WTC11 (cell line): ENCODE results near the gene UFC1. TPM values are rescaled to one million over a fixed set of nuclear protein-coding genes. Genes with fewer than 3 reads are reported as not detected.

Source experiments
- ATAC-seq: fragments of 200-7000 bp; cut with Tn5 transposase; 2 replicates; pipeline ENCODE4 v1.10.0; 2021; ENCODE audit warnings: mild to moderate bottlenecking, moderate library complexity
- CTCF ChIA-PET: fragments of 300-600 bp; sonication (Branson Sonifier 250); formaldehyde crosslinking; loops from one replicate; lab custom pipeline; 2021; ENCODE audit warnings: antibody characterized with exemption; lab: Charles Lee
- POLR2A ChIA-PET: fragments of 350-600 bp; sonication (Branson Sonifier 250); formaldehyde crosslinking; loops from one replicate; lab custom pipeline; 2021; ENCODE audit warnings: antibody characterized with exemption; lab: Charles Lee
- DNase-seq: peaks from one replicate; pipeline ENCODE4 v3.0.0; 2021; ENCODE audit warnings: low spot score
- H3K27ac Mint-ChIP-seq: 2 replicates; pipeline ENCODE4 v1.8.0; 2021; ENCODE audit warnings: mixed read lengths
- H3K27me3 Mint-ChIP-seq: 2 replicates; pipeline ENCODE4 v1.8.0; 2021; ENCODE audit warnings: low read depth, mild to moderate bottlenecking, moderate library complexity, mixed read lengths
- H3K36me3 Mint-ChIP-seq: 2 replicates; pipeline ENCODE4 v1.8.0; 2021; ENCODE audit warnings: mixed read lengths
- H3K4me1 Mint-ChIP-seq: 2 replicates; pipeline ENCODE4 v1.8.0; 2022; ENCODE audit warnings: mixed read lengths
- H3K4me3 Mint-ChIP-seq: 2 replicates; pipeline ENCODE4 v1.8.0; 2021; ENCODE audit warnings: mild to moderate bottlenecking, moderate library complexity, mixed read lengths
- H3K9me3 Mint-ChIP-seq: 2 replicates; pipeline ENCODE4 v1.8.0; 2021; ENCODE audit warnings: mixed read lengths
- CBFB ChIP-seq: sonication (generic); formaldehyde crosslinking; IDR thresholded peaks from 2 replicates; pipeline ENCODE4 v1.8.1; 2022; ENCODE audit warnings: mild to moderate bottlenecking, low read depth, missing genetic modification reagents
- ELF4 ChIP-seq: sonication (generic); formaldehyde crosslinking; IDR thresholded peaks from 2 replicates; pipeline ENCODE4 v1.8.1; 2022; ENCODE audit warnings: low read depth, mild to moderate bottlenecking, moderate library complexity, missing genetic modification reagents
- EMX1 ChIP-seq: fragments of 250-450 bp; sonication (Bioruptor Pico); IDR thresholded peaks from 2 replicates; pipeline ENCODE4 v1.8.0; 2021; ENCODE audit warnings: mild to moderate bottlenecking
- ETV6 ChIP-seq: sonication (generic); formaldehyde crosslinking; IDR thresholded peaks from 2 replicates; pipeline ENCODE4 v1.8.1; 2022; ENCODE audit warnings: mild to moderate bottlenecking, missing genetic modification reagents
- GTF2I ChIP-seq: fragments of 250-450 bp; sonication (Bioruptor Pico); conservative IDR thresholded peaks from 2 replicates; pipeline ENCODE4 v1.4.0; 2021; ENCODE audit warnings: mild to moderate bottlenecking
- IRF2 ChIP-seq: sonication (generic); formaldehyde crosslinking; IDR thresholded peaks from 2 replicates; pipeline ENCODE4 v1.8.0; 2022; ENCODE audit warnings: low read depth, missing genetic modification reagents, borderline replicate concordance
- JAZF1 ChIP-seq: fragments of 250-450 bp; sonication (Bioruptor Pico); IDR thresholded peaks from 2 replicates; pipeline ENCODE4 v1.9.0; 2021; ENCODE audit warnings: moderate library complexity, mild to moderate bottlenecking, inconsistent platforms
- NFE2L1 ChIP-seq: sonication (generic); formaldehyde crosslinking; IDR thresholded peaks from 2 replicates; pipeline ENCODE4 v1.8.1; 2023; ENCODE audit warnings: missing genetic modification reagents
- NR2C2 ChIP-seq: sonication (generic); formaldehyde crosslinking; IDR thresholded peaks from 2 replicates; pipeline ENCODE4 v1.8.0; 2022; ENCODE audit warnings: mild to moderate bottlenecking, missing genetic modification reagents
- OVOL2 ChIP-seq: fragments of 250-450 bp; sonication (Bioruptor Pico); IDR thresholded peaks from 2 replicates; pipeline ENCODE4 v1.9.0; 2021; ENCODE audit warnings: mild to moderate bottlenecking, borderline replicate concordance
- PRRX2 ChIP-seq: fragments of 250-450 bp; sonication (Bioruptor Pico); IDR thresholded peaks from 2 replicates; pipeline ENCODE4 v1.8.0; 2021; ENCODE audit warnings: mild to moderate bottlenecking
- RORB ChIP-seq: fragments of 250-450 bp; sonication (Bioruptor Pico); IDR thresholded peaks from 2 replicates; pipeline ENCODE4 v1.9.0; 2021; ENCODE audit warnings: mild to moderate bottlenecking
- SOX15 ChIP-seq: fragments of 250-450 bp; sonication (Bioruptor Pico); IDR thresholded peaks from 2 replicates; pipeline ENCODE4 v1.9.0; 2021; ENCODE audit warnings: mild to moderate bottlenecking
- ZNF138 ChIP-seq: sonication (generic); formaldehyde crosslinking; conservative IDR thresholded peaks from 2 replicates; pipeline ENCODE4 v1.8.1; 2022; ENCODE audit warnings: mild to moderate bottlenecking, moderate library complexity, missing genetic modification reagents
- ZNF232 ChIP-seq: sonication (generic); formaldehyde crosslinking; IDR thresholded peaks from 2 replicates; pipeline ENCODE4 v1.8.0; 2022; ENCODE audit warnings: mild to moderate bottlenecking, missing genetic modification reagents
- ZNF263 ChIP-seq: sonication (generic); formaldehyde crosslinking; IDR thresholded peaks from 2 replicates; pipeline ENCODE4 v1.8.1; 2022; ENCODE audit warnings: low read depth, mild to moderate bottlenecking, moderate library complexity, missing genetic modification reagents
- ZNF317 ChIP-seq: sonication (generic); formaldehyde crosslinking; IDR thresholded peaks from 2 replicates; pipeline ENCODE4 v1.8.1; 2023; ENCODE audit warnings: low read depth, mild to moderate bottlenecking, moderate library complexity, missing genetic modification reagents, borderline replicate concordance
- ZNF416 ChIP-seq: fragments of 250-450 bp; sonication (Bioruptor Pico); IDR thresholded peaks from 2 replicates; pipeline ENCODE4 v1.9.0; 2021; ENCODE audit warnings: mild to moderate bottlenecking, inconsistent platforms
- total RNA-seq: library from RNA; stranded (reverse); gene quantifications from 3 replicates; pipeline ENCODE4 v1.2.3, GENCODE V29; 2021
- TF ChIP-seq, protein P1 (sequence below): fragments of 250-450 bp; sonication (Bioruptor Pico); IDR thresholded peaks from 2 replicates; pipeline ENCODE4 v1.8.0; 2021; ENCODE audit warnings: mild to moderate bottlenecking
- TF ChIP-seq, protein P2 (sequence below): sonication (generic); formaldehyde crosslinking; IDR thresholded peaks from 2 replicates; pipeline ENCODE4 v1.8.1; 2022; ENCODE audit warnings: missing genetic modification reagents, borderline replicate concordance
- TF ChIP-seq, protein P3 (sequence below): fragments of 250-450 bp; sonication (Bioruptor Pico); IDR thresholded peaks from 2 replicates; pipeline ENCODE4 v1.9.0; 2021; ENCODE audit warnings: mild to moderate bottlenecking, borderline replicate concordance
- TF ChIP-seq, protein P4 (sequence below): sonication (generic); formaldehyde crosslinking; IDR thresholded peaks from 2 replicates; pipeline ENCODE4 v1.8.0; 2023; ENCODE audit warnings: missing genetic modification reagents

Gene UFC1
- total RNA-seq, 1 experiment from 2014 or later = 56.2 TPM

DNA sequence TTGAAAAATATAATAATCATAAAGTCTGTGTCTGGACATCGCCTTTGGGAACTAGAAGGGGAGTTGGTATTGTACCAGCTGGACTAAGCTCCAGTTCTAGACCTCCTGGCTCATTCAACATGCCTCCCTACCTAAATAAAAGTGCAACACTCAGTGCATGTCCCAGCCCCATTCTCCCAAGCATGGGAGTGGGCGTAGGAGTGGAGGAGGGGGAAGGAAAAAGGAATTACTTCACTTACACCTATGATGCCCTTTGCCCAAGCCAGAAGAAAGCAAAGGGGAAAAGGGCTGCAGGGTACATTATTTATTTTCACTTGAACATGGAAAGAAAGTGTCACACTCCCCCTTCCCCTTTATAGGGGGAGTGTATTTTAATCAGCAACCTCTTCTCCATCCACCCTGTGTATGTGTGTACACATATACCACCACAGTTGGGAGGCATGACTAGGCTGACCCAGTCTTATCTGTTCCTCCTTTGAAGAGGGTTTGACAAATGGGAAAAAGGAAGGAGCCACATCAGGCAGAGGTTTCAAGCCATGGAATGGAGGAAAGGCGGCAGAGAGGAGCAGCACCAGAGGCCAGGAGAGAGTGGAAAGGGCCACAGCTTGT is 32.6 kb upstream of the UFC1 start:
- Mint-ChIP-seq H3K4me1 (peaks cover 20% of the 10 kb centered on the region), H3K9me3 (no peaks in the 10 kb centered on the region), H3K27ac (no peak overlapping the region), H3K27me3 (no peaks in the 10 kb centered on the region), H3K36me3 (peaks cover 54% of the 10 kb centered on the region), H3K4me3 (no peak overlapping the region)
- CTCF ChIA-PET = interaction anchor here (1.1 kb wide), 1 partner anchor 10 kb away, joined by 4 read pairs; no protein-coding TSS in a partner anchor
- ATAC-seq (no peak), DNase-seq (no peak)
- no peak for TF ChIP-seq SOX15 (CRISPR knock-in tag)
- TF ChIP-seq, protein P1, sequence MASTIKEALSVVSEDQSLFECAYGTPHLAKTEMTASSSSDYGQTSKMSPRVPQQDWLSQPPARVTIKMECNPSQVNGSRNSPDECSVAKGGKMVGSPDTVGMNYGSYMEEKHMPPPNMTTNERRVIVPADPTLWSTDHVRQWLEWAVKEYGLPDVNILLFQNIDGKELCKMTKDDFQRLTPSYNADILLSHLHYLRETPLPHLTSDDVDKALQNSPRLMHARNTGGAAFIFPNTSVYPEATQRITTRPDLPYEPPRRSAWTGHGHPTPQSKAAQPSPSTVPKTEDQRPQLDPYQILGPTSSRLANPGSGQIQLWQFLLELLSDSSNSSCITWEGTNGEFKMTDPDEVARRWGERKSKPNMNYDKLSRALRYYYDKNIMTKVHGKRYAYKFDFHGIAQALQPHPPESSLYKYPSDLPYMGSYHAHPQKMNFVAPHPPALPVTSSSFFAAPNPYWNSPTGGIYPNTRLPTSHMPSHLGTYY (CRISPR knock-in tag) = no peak
- POLR2A ChIA-PET = interaction anchor here (1.0 to 1.8 kb wide), 2 partner anchors 11 to 12 kb away, joined by 4 to 5 read pairs; no protein-coding TSS in a partner anchor

DNA sequence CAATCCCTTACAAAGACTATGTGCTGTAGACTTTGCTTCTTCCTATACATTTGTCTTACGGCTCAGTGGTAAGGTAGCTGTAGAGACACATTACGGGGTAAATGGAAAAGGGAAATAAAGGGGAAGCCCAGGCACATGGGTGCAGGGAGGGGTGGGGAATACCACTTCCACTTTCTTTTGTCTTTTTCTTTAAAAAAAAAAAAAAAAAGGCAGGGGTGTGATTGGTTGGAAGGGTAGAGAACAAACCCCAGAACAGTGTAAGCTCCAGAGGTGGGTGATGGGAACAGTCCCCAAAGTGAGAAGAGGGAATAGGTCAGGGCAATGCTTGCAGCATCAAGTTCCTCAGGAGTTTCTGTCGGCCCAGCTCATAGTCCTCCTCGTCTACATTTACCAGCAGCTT is 31.9 kb upstream of the UFC1 start:
- Mint-ChIP-seq H3K9me3 (no peaks in the 10 kb centered on the region), H3K36me3 (peaks cover 59% of the 10 kb centered on the region), H3K27me3 (no peaks in the 10 kb centered on the region), H3K4me3 (no peak overlapping the region), H3K27ac (no peak overlapping the region), H3K4me1 (peaks cover 20% of the 10 kb centered on the region)
- ATAC-seq = no peak
- no peak for DNase-seq
- TF ChIP-seq IRF2 (CRISPR knock-in tag) = no peak
- no peak for TF ChIP-seq PRRX2 (CRISPR knock-in tag)
- TF ChIP-seq JAZF1 (CRISPR knock-in tag) = no peak
- TF ChIP-seq, protein P2, sequence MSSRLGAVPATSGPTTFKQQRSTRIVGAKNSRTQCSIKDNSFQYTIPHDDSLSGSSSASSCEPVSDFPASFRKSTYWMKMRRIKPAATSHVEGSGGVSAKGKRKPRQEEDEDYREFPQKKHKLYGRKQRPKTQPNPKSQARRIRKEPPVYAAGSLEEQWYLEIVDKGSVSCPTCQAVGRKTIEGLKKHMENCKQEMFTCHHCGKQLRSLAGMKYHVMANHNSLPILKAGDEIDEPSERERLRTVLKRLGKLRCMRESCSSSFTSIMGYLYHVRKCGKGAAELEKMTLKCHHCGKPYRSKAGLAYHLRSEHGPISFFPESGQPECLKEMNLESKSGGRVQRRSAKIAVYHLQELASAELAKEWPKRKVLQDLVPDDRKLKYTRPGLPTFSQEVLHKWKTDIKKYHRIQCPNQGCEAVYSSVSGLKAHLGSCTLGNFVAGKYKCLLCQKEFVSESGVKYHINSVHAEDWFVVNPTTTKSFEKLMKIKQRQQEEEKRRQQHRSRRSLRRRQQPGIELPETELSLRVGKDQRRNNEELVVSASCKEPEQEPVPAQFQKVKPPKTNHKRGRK (CRISPR knock-in tag) = no peak
- TF ChIP-seq ZNF416 = no peak
- no peak for TF ChIP-seq ZNF138 (CRISPR knock-in tag)
- TF ChIP-seq ZNF232 = no peak
- TF ChIP-seq RORB (CRISPR knock-in tag) = no peak
- no peak for TF ChIP-seq GTF2I (CRISPR knock-in tag)
- TF ChIP-seq ZNF263 (CRISPR knock-in tag) = no peak
- no peak for TF ChIP-seq ELF4 (CRISPR knock-in tag)
- TF ChIP-seq ZNF317 = no peak
- no peak for TF ChIP-seq CBFB
- no peak for TF ChIP-seq OVOL2 (CRISPR knock-in tag)
- TF ChIP-seq ETV6 (CRISPR knock-in tag) = no peak
- no peak for TF ChIP-seq NR2C2 (CRISPR knock-in tag)
- TF ChIP-seq, protein P3, sequence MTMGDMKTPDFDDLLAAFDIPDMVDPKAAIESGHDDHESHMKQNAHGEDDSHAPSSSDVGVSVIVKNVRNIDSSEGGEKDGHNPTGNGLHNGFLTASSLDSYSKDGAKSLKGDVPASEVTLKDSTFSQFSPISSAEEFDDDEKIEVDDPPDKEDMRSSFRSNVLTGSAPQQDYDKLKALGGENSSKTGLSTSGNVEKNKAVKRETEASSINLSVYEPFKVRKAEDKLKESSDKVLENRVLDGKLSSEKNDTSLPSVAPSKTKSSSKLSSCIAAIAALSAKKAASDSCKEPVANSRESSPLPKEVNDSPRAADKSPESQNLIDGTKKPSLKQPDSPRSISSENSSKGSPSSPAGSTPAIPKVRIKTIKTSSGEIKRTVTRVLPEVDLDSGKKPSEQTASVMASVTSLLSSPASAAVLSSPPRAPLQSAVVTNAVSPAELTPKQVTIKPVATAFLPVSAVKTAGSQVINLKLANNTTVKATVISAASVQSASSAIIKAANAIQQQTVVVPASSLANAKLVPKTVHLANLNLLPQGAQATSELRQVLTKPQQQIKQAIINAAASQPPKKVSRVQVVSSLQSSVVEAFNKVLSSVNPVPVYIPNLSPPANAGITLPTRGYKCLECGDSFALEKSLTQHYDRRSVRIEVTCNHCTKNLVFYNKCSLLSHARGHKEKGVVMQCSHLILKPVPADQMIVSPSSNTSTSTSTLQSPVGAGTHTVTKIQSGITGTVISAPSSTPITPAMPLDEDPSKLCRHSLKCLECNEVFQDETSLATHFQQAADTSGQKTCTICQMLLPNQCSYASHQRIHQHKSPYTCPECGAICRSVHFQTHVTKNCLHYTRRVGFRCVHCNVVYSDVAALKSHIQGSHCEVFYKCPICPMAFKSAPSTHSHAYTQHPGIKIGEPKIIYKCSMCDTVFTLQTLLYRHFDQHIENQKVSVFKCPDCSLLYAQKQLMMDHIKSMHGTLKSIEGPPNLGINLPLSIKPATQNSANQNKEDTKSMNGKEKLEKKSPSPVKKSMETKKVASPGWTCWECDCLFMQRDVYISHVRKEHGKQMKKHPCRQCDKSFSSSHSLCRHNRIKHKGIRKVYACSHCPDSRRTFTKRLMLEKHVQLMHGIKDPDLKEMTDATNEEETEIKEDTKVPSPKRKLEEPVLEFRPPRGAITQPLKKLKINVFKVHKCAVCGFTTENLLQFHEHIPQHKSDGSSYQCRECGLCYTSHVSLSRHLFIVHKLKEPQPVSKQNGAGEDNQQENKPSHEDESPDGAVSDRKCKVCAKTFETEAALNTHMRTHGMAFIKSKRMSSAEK (CRISPR knock-in tag) = no peak
- TF ChIP-seq NFE2L1 (CRISPR knock-in tag) = no peak
- no peak for TF ChIP-seq EMX1 (CRISPR knock-in tag)
- TF ChIP-seq, protein P4, sequence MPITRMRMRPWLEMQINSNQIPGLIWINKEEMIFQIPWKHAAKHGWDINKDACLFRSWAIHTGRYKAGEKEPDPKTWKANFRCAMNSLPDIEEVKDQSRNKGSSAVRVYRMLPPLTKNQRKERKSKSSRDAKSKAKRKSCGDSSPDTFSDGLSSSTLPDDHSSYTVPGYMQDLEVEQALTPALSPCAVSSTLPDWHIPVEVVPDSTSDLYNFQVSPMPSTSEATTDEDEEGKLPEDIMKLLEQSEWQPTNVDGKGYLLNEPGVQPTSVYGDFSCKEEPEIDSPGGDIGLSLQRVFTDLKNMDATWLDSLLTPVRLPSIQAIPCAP (CRISPR knock-in tag) = no peak
- POLR2A ChIA-PET = interaction anchor here (1.0 to 1.8 kb wide), 3 partner anchors 10 to 101 kb away, joined by 3 to 5 read pairs (median 4); partner anchors contain the start of gene F11R
- CTCF ChIA-PET = no interaction called here
